SJSA1 (cell line): ENCODE results near the gene LTBP2. TPM values are rescaled to one million over a fixed set of nuclear protein-coding genes. Genes with fewer than 3 reads are reported as not detected.
A peak's percentile ranks its signal among the peaks of the same experiment; 100 is the strongest.

Source experiments
- DNase-seq, 2 experiments: peaks; one replicate each; pipeline ENCODE4 v3.0.0-alpha.2; 2015 to 2020; ENCODE audit warnings: low spot score in 2 of 2, low read depth in 1 of 2
- H3K27ac ChIP-seq: fragments of 250-450 bp; sonication (Bioruptor Pico); 2 replicates; pipeline ENCODE4 v1.5.1; 2020; ENCODE audit warnings: mild to moderate bottlenecking, moderate library complexity
- H3K27me3 ChIP-seq: fragments of 250-450 bp; sonication (Bioruptor Pico); replicated peaks from 2 replicates; pipeline ENCODE4 v1.5.1; 2020; ENCODE audit warnings: mild to moderate bottlenecking, moderate library complexity
- H3K36me3 ChIP-seq: fragments of 250-450 bp; sonication (Bioruptor Pico); 2 replicates; pipeline ENCODE4 v1.5.1; 2020; ENCODE audit warnings: mild to moderate bottlenecking
- H3K4me1 ChIP-seq: fragments of 250-450 bp; sonication (Bioruptor Pico); replicated peaks from 2 replicates; pipeline ENCODE4 v1.6.1; 2021; ENCODE audit warnings: mild to moderate bottlenecking
- H3K4me3 ChIP-seq: fragments of 250-450 bp; sonication (Bioruptor Pico); 2 replicates; pipeline ENCODE4 v1.5.1; 2020; ENCODE audit warnings: mild to moderate bottlenecking
- H3K9me3 ChIP-seq: fragments of 250-450 bp; sonication (Bioruptor Pico); replicated peaks from 2 replicates; pipeline ENCODE4 v1.5.1; 2020; ENCODE audit warnings: mild to moderate bottlenecking
- total RNA-seq: library from RNA; depleted of rRNA; stranded (reverse); fragments of >200 nt; shearing (Covaris generic); gene quantifications from 2 replicates; pipeline ENCODE4 v1.2.3, GENCODE V29; 2014

Gene LTBP2
- total RNA-seq, 1 experiment from 2014 or later = 2.2 TPM

GRCh38 chr14:74586681-74587362 lies 25.2 kb downstream of the LTBP2 start:
- no peaks in the 10 kb centered on the region for H3K9me3 ChIP-seq
- DNase-seq = no peak
- peaks cover 25% of the 10 kb centered on the region for H3K4me1 ChIP-seq
- no peak overlapping the region for H3K27ac ChIP-seq
- H3K27me3 ChIP-seq = no peaks in the 10 kb centered on the region
- H3K36me3 ChIP-seq = no peaks in the 10 kb centered on the region
- no peak overlapping the region for H3K4me3 ChIP-seq

- Histone ChIP-seq H3K4me1 (peaks cover 24% of the 10 kb centered on the region), H3K9me3 (no peaks in the 10 kb centered on the region), H3K27me3 (no peaks in the 10 kb centered on the region), H3K27ac (no peak overlapping the region), H3K4me3 (no peak overlapping the region), H3K36me3 (no peaks in the 10 kb centered on the region)
- no peak for DNase-seq
Observed at GRCh38 chr14:74585406-74586335, 26.4 kb downstream of the LTBP2 start.

GRCh38 chr14:74584951-74585350 lies 27.1 kb downstream of the LTBP2 start:
- Histone ChIP-seq H3K4me3 (no peak overlapping the region), H3K36me3 (no peaks in the 10 kb centered on the region), H3K9me3 (no peaks in the 10 kb centered on the region), H3K4me1 (peaks cover 30% of the 10 kb centered on the region), H3K27me3 (no peaks in the 10 kb centered on the region), H3K27ac (no peak overlapping the region)
- DNase-seq = no peak

- H3K4me1 ChIP-seq = peaks cover 34% of the 10 kb centered on the region
- H3K36me3 ChIP-seq = no peaks in the 10 kb centered on the region
- H3K4me3 ChIP-seq = no peak overlapping the region
- no peaks in the 10 kb centered on the region for H3K9me3 ChIP-seq
- H3K27me3 ChIP-seq = no peaks in the 10 kb centered on the region
- no peak for DNase-seq
- no peak overlapping the region for H3K27ac ChIP-seq
Observed at GRCh38 chr14:74583689-74584434, 28.2 kb downstream of the LTBP2 start.

- H3K36me3 ChIP-seq = no peaks in the 10 kb centered on the region
- H3K4me1 ChIP-seq = peaks cover 42% of the 10 kb centered on the region
- no peak overlapping the region for H3K4me3 ChIP-seq
- H3K27ac ChIP-seq = no peak overlapping the region
- no peak for DNase-seq
- H3K9me3 ChIP-seq = no peaks in the 10 kb centered on the region
- no peaks in the 10 kb centered on the region for H3K27me3 ChIP-seq
Observed at GRCh38 chr14:74582910-74583581, 29.0 kb downstream of the LTBP2 start.

- DNase-seq = no peak
- no peak overlapping the region for H3K4me3 ChIP-seq
- H3K36me3 ChIP-seq = no peaks in the 10 kb centered on the region
- peak overlapping the region; percentile 52 for H3K27ac ChIP-seq
- no peaks in the 10 kb centered on the region for H3K27me3 ChIP-seq
- H3K4me1 ChIP-seq = peaks cover 39% of the 10 kb centered on the region
- no peaks in the 10 kb centered on the region for H3K9me3 ChIP-seq
Observed at GRCh38 chr14:74580275-74580672, 31.8 kb downstream of the LTBP2 start.

GRCh38 chr14:74579447-74580274 lies 32.4 kb downstream of the LTBP2 start:
- no peaks in the 10 kb centered on the region for H3K27me3 ChIP-seq
- no peak overlapping the region for H3K4me3 ChIP-seq
- DNase-seq = peak; percentile 68 to 72
- no peaks in the 10 kb centered on the region for H3K9me3 ChIP-seq
- peak overlapping the region; percentile 52 for H3K27ac ChIP-seq
- no peaks in the 10 kb centered on the region for H3K36me3 ChIP-seq
- peaks cover 40% of the 10 kb centered on the region for H3K4me1 ChIP-seq

GRCh38 chr14:74578479-74578878 lies 33.6 kb downstream of the LTBP2 start:
- DNase-seq = no peak
- Histone ChIP-seq H3K36me3 (no peaks in the 10 kb centered on the region), H3K4me1 (peaks cover 46% of the 10 kb centered on the region), H3K27ac (no peak overlapping the region), H3K27me3 (no peaks in the 10 kb centered on the region), H3K4me3 (no peak overlapping the region), H3K9me3 (no peaks in the 10 kb centered on the region)

GRCh38 chr14:74577948-74578275 lies 34.1 kb downstream of the LTBP2 start:
- no peak for DNase-seq
- Histone ChIP-seq H3K4me3 (no peak overlapping the region), H3K27ac (no peak overlapping the region), H3K4me1 (peaks cover 51% of the 10 kb centered on the region), H3K27me3 (no peaks in the 10 kb centered on the region), H3K36me3 (no peaks in the 10 kb centered on the region), H3K9me3 (no peaks in the 10 kb centered on the region)

- DNase-seq = no peak
- Histone ChIP-seq H3K27me3 (no peaks in the 10 kb centered on the region), H3K27ac (no peak overlapping the region), H3K4me3 (no peak overlapping the region), H3K4me1 (peaks cover 56% of the 10 kb centered on the region), H3K36me3 (no peaks in the 10 kb centered on the region), H3K9me3 (no peaks in the 10 kb centered on the region)
Observed at GRCh38 chr14:74577247-74577947, 34.6 kb downstream of the LTBP2 start.

GRCh38 chr14:74575936-74576335 lies 36.1 kb downstream of the LTBP2 start:
- no peak overlapping the region for H3K27ac ChIP-seq
- DNase-seq = no peak
- no peaks in the 10 kb centered on the region for H3K9me3 ChIP-seq
- H3K4me3 ChIP-seq = no peak overlapping the region
- H3K27me3 ChIP-seq = no peaks in the 10 kb centered on the region
- no peaks in the 10 kb centered on the region for H3K36me3 ChIP-seq
- H3K4me1 ChIP-seq = peaks cover 68% of the 10 kb centered on the region

- H3K4me3 ChIP-seq = no peak overlapping the region
- no peaks in the 10 kb centered on the region for H3K9me3 ChIP-seq
- DNase-seq = no peak
- H3K27me3 ChIP-seq = no peaks in the 10 kb centered on the region
- H3K4me1 ChIP-seq = peaks cover 71% of the 10 kb centered on the region
- no peak overlapping the region for H3K27ac ChIP-seq
- H3K36me3 ChIP-seq = no peaks in the 10 kb centered on the region
Observed at GRCh38 chr14:74575507-74575906, 36.5 kb downstream of the LTBP2 start.
